HepG2 (cell line): ENCODE data around the gene GADD45GIP1. TPM values are rescaled to one million over a fixed set of nuclear protein-coding genes. Genes with fewer than 3 reads are reported as not detected.

Experiments
- CAMTA2 ChIP-seq: sonication (generic); formaldehyde crosslinking; IDR thresholded peaks from 2 replicates; pipeline ENCODE4 v1.4.0; 2020; ENCODE audit warnings: mild to moderate bottlenecking, missing genetic modification reagents, borderline replicate concordance
- ESRRA ChIP-seq: sonication (generic); formaldehyde crosslinking; IDR thresholded peaks from 2 replicates; pipeline ENCODE4 v1.5.1; 2020; ENCODE audit warnings: mild to moderate bottlenecking, low read depth, missing genetic modification reagents
- NAIF1 ChIP-seq: sonication (generic); formaldehyde crosslinking; IDR thresholded peaks from 2 replicates; pipeline ENCODE4 v1.5.0; 2020; ENCODE audit warnings: mild to moderate bottlenecking, missing genetic modification reagents, borderline replicate concordance
- SAFB2 ChIP-seq: sonication (generic); formaldehyde crosslinking; IDR thresholded peaks from 2 replicates; pipeline ENCODE4 v1.5.1; 2020; ENCODE audit warnings: missing genetic modification reagents, low read depth, mild to moderate bottlenecking, borderline replicate concordance
- SMARCC2 ChIP-seq: fragments of 450-650 bp; IDR thresholded peaks from 2 replicates; pipeline ENCODE4 v1.6.1; 2017; ENCODE audit warnings: antibody characterized with exemption, mild to moderate bottlenecking
- SNRNP70 ChIP-seq: fragments of 200-400 bp; formaldehyde crosslinking; IDR thresholded peaks from 2 replicates; pipeline ENCODE4 v1.6.1; 2017; ENCODE audit warnings: mild to moderate bottlenecking, low read depth, low read length, moderate library complexity
- SSRP1 ChIP-seq: IDR thresholded peaks from 2 replicates; pipeline ENCODE4 v1.6.1; 2016; ENCODE audit warnings: control low read depth
- TAF1 ChIP-seq: sonication (generic); formaldehyde crosslinking; IDR thresholded peaks from 2 replicates; pipeline ENCODE4 v1.4.0; 2020; ENCODE audit warnings: missing genetic modification reagents
- TGIF2 ChIP-seq: IDR thresholded peaks from 2 replicates; pipeline ENCODE4 v1.6.1; 2016; ENCODE audit warnings: control low read depth, missing compliant biosample characterization
- ZBTB21 ChIP-seq: sonication (generic); formaldehyde crosslinking; IDR thresholded peaks from 2 replicates; pipeline ENCODE4 v1.4.0; 2020; ENCODE audit warnings: missing genetic modification reagents
- ZBTB7A ChIP-seq: sonication (generic); formaldehyde crosslinking; IDR thresholded peaks from 2 replicates; pipeline ENCODE4 v1.8.0; 2022; ENCODE audit warnings: mild to moderate bottlenecking, missing genetic modification reagents
- ZFP37 ChIP-seq: sonication (generic); formaldehyde crosslinking; IDR thresholded peaks from 2 replicates; pipeline ENCODE4 v1.4.0; 2020; ENCODE audit warnings: missing genetic modification reagents, borderline replicate concordance
- ZMAT3 ChIP-seq: sonication (generic); formaldehyde crosslinking; conservative IDR thresholded peaks from 2 replicates; pipeline ENCODE4 v1.7.0; 2021; ENCODE audit warnings: missing genetic modification reagents
- ZNF138 ChIP-seq: sonication (generic); formaldehyde crosslinking; IDR thresholded peaks from 2 replicates; pipeline ENCODE4 v1.5.0; 2020; ENCODE audit warnings: mild to moderate bottlenecking, low read depth, missing genetic modification reagents
- ZNF205 ChIP-seq: IDR thresholded peaks from 2 replicates; pipeline ENCODE4 v1.6.1; 2018; ENCODE audit warnings: missing biosample characterization, missing genetic modification reagents
- ZNF274 ChIP-seq: sonication (generic); formaldehyde crosslinking; IDR thresholded peaks from 2 replicates; pipeline ENCODE4 v1.5.1; 2020; ENCODE audit warnings: mild to moderate bottlenecking, missing genetic modification reagents
- ZNF33B ChIP-seq: sonication (generic); formaldehyde crosslinking; IDR thresholded peaks from 2 replicates; pipeline ENCODE4 v1.5.1; 2020; ENCODE audit warnings: mild to moderate bottlenecking, missing genetic modification reagents
- ZNF350 ChIP-seq: sonication (generic); formaldehyde crosslinking; IDR thresholded peaks from 2 replicates; pipeline ENCODE4 v1.4.0; 2020; ENCODE audit warnings: mild to moderate bottlenecking, low read depth, missing genetic modification reagents, borderline replicate concordance
- ZNF747 ChIP-seq: sonication (generic); formaldehyde crosslinking; IDR thresholded peaks from 2 replicates; pipeline ENCODE4 v1.8.1; 2023; ENCODE audit warnings: missing genetic modification reagents, mild to moderate bottlenecking, borderline replicate concordance
- ZSCAN22 ChIP-seq: sonication (generic); formaldehyde crosslinking; IDR thresholded peaks from 2 replicates; pipeline ENCODE4 v1.4.0; 2020; ENCODE audit warnings: mild to moderate bottlenecking, missing genetic modification reagents
- polyA plus RNA-seq, 8 experiments: library from polyadenylated mRNA; depleted of rRNA in 3 of 8; stranded (reverse) in 7 of 8; unstranded in 1 of 8; fragments of >200 nt; fragmentation: Illumina TruSeq in 4 of 8; extraction: Trizol in 4 of 8; gene quantifications; 2 replicates each; pipeline versions ENCODE4 v1.2.1 to v1.2.3, GENCODE V29; 2011 to 2016; ENCODE audit warnings: low read depth in 4 of 8, missing spikeins in 1 of 8, mixed read lengths in 1 of 8; ENCODE audit not compliant: insufficient read depth in 1 of 8
- total RNA-seq, 5 experiments: library from RNA; depleted of rRNA; stranded (reverse); fragments of >200 nt; fragmentation: Illumina TruSeq; extraction: Trizol; gene quantifications; 2 replicates each; pipeline ENCODE4 v1.2.3, GENCODE V29; 2016; ENCODE audit warnings: low read depth in 1 of 5
- TF ChIP-seq, protein P1 (sequence below): sonication (generic); formaldehyde crosslinking; IDR thresholded peaks from 2 replicates; pipeline ENCODE4 v1.4.0; 2020; ENCODE audit warnings: mild to moderate bottlenecking, missing genetic modification reagents
- TF ChIP-seq, protein P2 (sequence below): sonication (generic); formaldehyde crosslinking; conservative IDR thresholded peaks from 2 replicates; pipeline ENCODE4 v1.8.0; 2022; ENCODE audit warnings: low read depth, missing genetic modification reagents
- TF ChIP-seq, protein P3 (sequence below): sonication (generic); formaldehyde crosslinking; IDR thresholded peaks from 2 replicates; pipeline ENCODE4 v1.8.1; 2022; ENCODE audit warnings: low read depth, mild to moderate bottlenecking, missing genetic modification reagents
- TF ChIP-seq, protein P4 (sequence below): sonication (generic); formaldehyde crosslinking; IDR thresholded peaks from 2 replicates; pipeline ENCODE4 v1.4.0; 2020; ENCODE audit warnings: mild to moderate bottlenecking, missing genetic modification reagents

Gene GADD45GIP1
- total and polyA plus RNA-seq, 2 of the 13 experiments (the other 11 are each of a cell fraction or from before 2014, with no cell fraction given), result 24.6 to 30.7 TPM

DNA sequence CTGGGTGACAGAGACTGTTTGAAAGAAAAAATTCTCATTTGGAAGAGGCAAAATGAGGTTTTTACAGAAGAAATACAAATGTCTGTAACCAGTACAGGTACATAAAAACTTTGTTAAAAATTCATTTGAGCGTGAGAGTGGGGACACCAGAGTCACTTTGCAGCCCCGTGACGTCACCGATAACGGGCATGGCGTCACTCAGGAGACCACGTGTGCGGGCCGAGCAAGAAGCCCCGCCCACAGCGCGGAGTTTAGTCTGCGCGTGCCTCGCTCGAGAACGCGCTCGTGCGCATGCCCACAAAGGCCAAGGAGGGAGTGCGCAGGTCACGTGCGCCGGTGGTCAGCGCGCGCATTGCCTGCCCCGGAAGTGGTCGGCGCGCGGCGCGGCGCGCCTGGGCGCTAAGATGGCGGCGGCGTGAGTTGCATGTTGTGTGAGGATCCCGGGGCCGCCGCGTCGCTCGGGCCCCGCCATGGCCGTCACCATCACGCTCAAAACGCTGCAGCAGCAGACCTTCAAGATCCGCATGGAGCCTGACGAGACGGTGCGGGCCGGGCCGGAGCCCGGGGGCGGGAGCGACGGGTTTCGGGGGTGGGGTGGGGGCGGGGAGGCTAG is 11.4 kb downstream of the GADD45GIP1 start, which contains the start of gene RAD23A (continued):
- TF ChIP-seq, protein P1, sequence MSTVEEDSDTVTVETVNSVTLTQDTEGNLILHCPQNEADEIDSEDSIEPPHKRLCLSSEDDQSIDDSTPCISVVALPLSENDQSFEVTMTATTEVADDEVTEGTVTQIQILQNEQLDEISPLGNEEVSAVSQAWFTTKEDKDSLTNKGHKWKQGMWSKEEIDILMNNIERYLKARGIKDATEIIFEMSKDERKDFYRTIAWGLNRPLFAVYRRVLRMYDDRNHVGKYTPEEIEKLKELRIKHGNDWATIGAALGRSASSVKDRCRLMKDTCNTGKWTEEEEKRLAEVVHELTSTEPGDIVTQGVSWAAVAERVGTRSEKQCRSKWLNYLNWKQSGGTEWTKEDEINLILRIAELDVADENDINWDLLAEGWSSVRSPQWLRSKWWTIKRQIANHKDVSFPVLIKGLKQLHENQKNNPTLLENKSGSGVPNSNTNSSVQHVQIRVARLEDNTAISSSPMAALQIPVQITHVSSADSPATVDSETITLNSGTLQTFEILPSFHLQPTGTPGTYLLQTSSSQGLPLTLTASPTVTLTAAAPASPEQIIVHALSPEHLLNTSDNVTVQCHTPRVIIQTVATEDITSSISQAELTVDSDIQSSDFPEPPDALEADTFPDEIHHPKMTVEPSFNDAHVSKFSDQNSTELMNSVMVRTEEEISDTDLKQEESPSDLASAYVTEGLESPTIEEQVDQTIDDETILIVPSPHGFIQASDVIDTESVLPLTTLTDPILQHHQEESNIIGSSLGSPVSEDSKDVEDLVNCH (CRISPR knock-in tag), result no peak
- peak; percentile 74; the same call in 1 of the 2 replicates for TF ChIP-seq ZNF350
- no peak for TF ChIP-seq CAMTA2 (CRISPR knock-in tag)
- no peak for TF ChIP-seq NAIF1
- TF ChIP-seq ZFP37 (CRISPR knock-in tag), result no peak
- TF ChIP-seq, protein P2, sequence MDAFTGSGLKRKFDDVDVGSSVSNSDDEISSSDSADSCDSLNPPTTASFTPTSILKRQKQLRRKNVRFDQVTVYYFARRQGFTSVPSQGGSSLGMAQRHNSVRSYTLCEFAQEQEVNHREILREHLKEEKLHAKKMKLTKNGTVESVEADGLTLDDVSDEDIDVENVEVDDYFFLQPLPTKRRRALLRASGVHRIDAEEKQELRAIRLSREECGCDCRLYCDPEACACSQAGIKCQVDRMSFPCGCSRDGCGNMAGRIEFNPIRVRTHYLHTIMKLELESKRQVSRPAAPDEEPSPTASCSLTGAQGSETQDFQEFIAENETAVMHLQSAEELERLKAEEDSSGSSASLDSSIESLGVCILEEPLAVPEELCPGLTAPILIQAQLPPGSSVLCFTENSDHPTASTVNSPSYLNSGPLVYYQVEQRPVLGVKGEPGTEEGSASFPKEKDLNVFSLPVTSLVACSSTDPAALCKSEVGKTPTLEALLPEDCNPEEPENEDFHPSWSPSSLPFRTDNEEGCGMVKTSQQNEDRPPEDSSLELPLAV (CRISPR knock-in tag), result no peak
- peak; percentile 64; the same call in 1 of the 2 replicates for TF ChIP-seq ZMAT3
- TF ChIP-seq TGIF2 (CRISPR knock-in tag), result peak; percentile 63; the same call in 1 of the 2 replicates
- TF ChIP-seq TAF1 (CRISPR knock-in tag), result peak; percentile 99
- no peak for TF ChIP-seq ZNF33B (CRISPR knock-in tag)
- no peak for TF ChIP-seq SSRP1 (CRISPR knock-in tag)
- no peak for TF ChIP-seq ESRRA (CRISPR knock-in tag)
- TF ChIP-seq, protein P3, sequence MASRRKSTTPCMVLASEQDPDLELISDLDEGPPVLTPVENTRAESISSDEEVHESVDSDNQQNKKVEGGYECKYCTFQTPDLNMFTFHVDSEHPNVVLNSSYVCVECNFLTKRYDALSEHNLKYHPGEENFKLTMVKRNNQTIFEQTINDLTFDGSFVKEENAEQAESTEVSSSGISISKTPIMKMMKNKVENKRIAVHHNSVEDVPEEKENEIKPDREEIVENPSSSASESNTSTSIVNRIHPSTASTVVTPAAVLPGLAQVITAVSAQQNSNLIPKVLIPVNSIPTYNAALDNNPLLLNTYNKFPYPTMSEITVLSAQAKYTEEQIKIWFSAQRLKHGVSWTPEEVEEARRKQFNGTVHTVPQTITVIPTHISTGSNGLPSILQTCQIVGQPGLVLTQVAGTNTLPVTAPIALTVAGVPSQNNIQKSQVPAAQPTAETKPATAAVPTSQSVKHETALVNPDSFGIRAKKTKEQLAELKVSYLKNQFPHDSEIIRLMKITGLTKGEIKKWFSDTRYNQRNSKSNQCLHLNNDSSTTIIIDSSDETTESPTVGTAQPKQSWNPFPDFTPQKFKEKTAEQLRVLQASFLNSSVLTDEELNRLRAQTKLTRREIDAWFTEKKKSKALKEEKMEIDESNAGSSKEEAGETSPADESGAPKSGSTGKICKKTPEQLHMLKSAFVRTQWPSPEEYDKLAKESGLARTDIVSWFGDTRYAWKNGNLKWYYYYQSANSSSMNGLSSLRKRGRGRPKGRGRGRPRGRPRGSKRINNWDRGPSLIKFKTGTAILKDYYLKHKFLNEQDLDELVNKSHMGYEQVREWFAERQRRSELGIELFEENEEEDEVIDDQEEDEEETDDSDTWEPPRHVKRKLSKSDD (CRISPR knock-in tag), result peak; percentile 98
- no peak for TF ChIP-seq SAFB2 (CRISPR knock-in tag)
- TF ChIP-seq ZNF138 (CRISPR knock-in tag), result no peak
- TF ChIP-seq, protein P4, sequence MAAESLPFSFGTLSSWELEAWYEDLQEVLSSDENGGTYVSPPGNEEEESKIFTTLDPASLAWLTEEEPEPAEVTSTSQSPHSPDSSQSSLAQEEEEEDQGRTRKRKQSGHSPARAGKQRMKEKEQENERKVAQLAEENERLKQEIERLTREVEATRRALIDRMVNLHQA (CRISPR knock-in tag), result no peak
- TF ChIP-seq SNRNP70, result no peak
- no peak for TF ChIP-seq ZNF274 (CRISPR knock-in tag)
- peak; percentile 100 for TF ChIP-seq ZBTB21 (CRISPR knock-in tag)
- peak; percentile 87 for TF ChIP-seq ZNF747 (CRISPR knock-in tag)
- no peak for TF ChIP-seq SMARCC2
- TF ChIP-seq ZNF205, result peak; percentile 73; the same call in 1 of the 2 replicates
- peak; percentile 81 for TF ChIP-seq ZBTB7A (CRISPR knock-in tag)
- peak; percentile 61; the same call in 1 of the 2 replicates for TF ChIP-seq ZSCAN22
